Measurements from ENCODE around the gene PSMG2.

PSMG2 gene

GRCh38 chr18:12744103-12744502, 41.3 kb downstream of the PSMG2 start:
- no peak overlapping the region for H3K4me3 ChIP-seq (ENCODE audit: low read depth, low read length)
- TF ChIP-seq CTCF (IDR thresholded peaks at IDR 0.05; ENCODE audit: control insufficient read depth, extremely low read depth, insufficient read depth): peak; percentile 76
- DNase-seq (ENCODE audit: low read depth): peak; percentile 33

GRCh38 chr18:12745095-12745795, 42.4 kb downstream of the PSMG2 start:
- DNase-seq (ENCODE audit: low read depth): no peak
- H3K4me3 ChIP-seq (ENCODE audit: low read depth, low read length): no peak overlapping the region
- no peak for TF ChIP-seq CTCF (IDR thresholded peaks at IDR 0.05; ENCODE audit: control insufficient read depth, extremely low read depth, insufficient read depth)

GRCh38 chr18:12747530-12748315, 44.9 kb downstream of the PSMG2 start:
- no peak overlapping the region for H3K4me3 ChIP-seq (ENCODE audit: low read depth, low read length)
- TF ChIP-seq CTCF (IDR thresholded peaks at IDR 0.05; ENCODE audit: control insufficient read depth, extremely low read depth, insufficient read depth): no peak
- no peak for DNase-seq (ENCODE audit: low read depth)

GRCh38 chr18:12748671-12749070, 45.8 kb downstream of the PSMG2 start:
- no peak for TF ChIP-seq CTCF (IDR thresholded peaks at IDR 0.05; ENCODE audit: control insufficient read depth, extremely low read depth, insufficient read depth)
- no peak for DNase-seq (ENCODE audit: low read depth)
- no peak overlapping the region for H3K4me3 ChIP-seq (ENCODE audit: low read depth, low read length)

GRCh38 chr18:12749121-12749520, 46.3 kb downstream of the PSMG2 start:
- no peak overlapping the region for H3K4me3 ChIP-seq (ENCODE audit: low read depth, low read length)
- DNase-seq (ENCODE audit: low read depth): no peak
- TF ChIP-seq CTCF (IDR thresholded peaks at IDR 0.05; ENCODE audit: control insufficient read depth, extremely low read depth, insufficient read depth): no peak

- H3K4me3 ChIP-seq (ENCODE audit: low read depth, low read length): no peak overlapping the region
- TF ChIP-seq CTCF (IDR thresholded peaks at IDR 0.05; ENCODE audit: control insufficient read depth, extremely low read depth, insufficient read depth): no peak
- DNase-seq (ENCODE audit: low read depth): no peak
Observed at GRCh38 chr18:12750076-12750714, 47.4 kb downstream of the PSMG2 start.

Data from LNCaP clone FGC (cell line).